Activated effector memory CD4-positive, alpha-beta T cell treated with Interleukin-2 at 50 U/mL for 16 hours (primary cell): ENCODE data around the gene SERGEF.

Experiments used
- DNase-seq: peaks from one replicate; pipeline ENCODE4 v3.0.0-alpha.2; 2020

Gene SERGEF

DNA sequence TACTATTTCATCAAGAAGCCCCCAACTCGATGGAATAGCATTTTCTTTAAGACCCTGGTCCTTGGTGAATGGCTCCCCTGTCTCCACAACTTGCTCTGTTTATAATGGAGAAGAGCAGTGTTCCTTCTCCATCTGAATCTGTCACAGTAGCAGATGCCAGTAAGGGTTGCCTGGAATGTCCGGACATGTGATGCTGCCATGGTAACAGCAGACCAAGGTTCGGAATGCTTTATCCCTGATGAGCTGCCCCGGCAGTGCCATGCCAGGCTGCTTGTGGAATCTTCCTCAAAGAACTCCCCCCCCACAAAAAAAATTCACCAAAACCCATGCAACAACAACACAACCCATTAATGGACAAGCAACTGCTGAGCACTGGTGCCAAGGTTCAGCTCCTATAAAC, 205.8 kb downstream of the SERGEF start:
- DNase-seq: no peak

GRCh38 chr11:17805873-17806272, 207.0 kb downstream of the SERGEF start:
- DNase-seq: no peak

DNA sequence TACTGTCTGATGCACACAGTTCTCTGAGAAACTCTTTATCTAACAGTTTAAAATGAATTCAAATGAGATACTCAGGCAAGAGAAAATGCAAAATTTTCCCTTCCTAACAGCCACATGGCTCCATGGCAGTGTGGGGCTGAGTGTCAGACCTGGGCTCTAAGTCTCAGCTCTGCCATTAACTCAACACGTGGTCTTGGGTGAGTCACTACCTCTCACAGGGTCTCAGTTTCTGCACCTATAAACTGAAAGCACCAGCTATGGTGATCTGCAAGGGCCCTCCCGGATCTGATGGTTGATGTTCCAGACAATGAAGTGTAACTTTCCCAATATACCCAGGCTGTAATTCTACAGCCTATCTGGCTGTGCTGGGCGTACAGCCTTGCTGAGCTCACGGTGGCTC, 207.8 kb downstream of the SERGEF start:
- DNase-seq: no peak

- no peak for DNase-seq
These were observed 209.0 kb downstream of the SERGEF start for GRCh38 chr11:17803754-17804334.

DNA sequence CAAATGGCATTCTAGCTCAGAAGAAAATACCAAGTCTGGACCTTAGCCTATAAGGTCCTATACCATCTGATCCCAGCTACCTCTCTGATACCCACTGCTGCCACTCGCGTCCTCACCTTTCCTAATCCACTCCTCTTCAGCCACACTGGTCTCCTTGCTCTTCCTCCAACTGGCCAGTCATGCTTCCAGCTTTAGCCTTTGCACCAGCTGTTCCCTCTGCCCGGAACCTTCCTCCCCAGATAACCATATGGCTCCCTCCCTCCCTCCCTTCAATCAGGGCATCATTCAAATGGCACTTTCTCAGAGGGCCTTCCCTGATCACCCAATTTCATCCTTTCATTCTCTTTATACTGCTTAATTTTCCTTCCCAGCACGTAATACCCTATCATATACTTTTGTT, 210.4 kb downstream of the SERGEF start:
- DNase-seq: no peak

- DNase-seq: no peak
These were observed 211.7 kb downstream of the SERGEF start for GRCh38 chr11:17801166-17801565.

DNA sequence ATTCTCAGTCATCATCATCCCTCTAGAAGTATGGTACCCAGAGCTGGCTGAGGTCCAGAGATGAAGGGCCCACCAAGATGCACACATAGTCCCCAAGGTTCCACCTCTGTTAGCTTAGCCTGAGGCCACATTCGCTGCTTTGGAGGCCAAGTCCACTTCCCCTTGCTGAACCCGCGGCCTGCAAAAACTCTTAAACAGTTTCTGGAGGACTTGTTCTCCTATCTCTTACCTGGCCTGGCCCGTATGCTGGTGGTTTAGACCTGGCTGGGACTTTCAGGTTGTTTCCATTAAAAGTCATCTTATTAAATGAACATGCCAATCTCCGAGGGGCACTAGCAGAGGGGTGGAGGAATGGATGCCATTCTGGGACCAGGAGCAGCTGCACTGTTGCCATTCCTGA, 213.7 kb downstream of the SERGEF start:
- DNase-seq: no peak

DNA sequence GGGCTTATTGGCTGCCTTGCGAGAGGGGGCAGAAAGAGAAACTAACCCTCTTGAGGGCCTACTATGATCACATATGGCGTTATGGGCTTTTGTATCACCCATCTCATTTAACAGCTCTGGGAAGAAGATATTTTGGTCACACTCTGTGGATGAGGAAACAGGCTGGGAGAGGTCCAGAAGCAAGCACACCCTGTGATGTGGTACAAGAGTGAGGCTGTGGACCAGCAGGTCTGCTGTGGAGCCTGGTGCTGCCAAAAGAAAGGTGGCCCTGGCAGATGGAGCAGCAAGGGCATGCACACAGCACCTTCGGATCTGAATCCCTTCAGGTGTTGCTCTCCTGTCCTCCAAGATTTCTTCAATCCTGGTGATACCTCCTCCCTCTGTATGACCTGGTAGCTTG, 214.1 kb downstream of the SERGEF start:
- DNase-seq: no peak

DNA sequence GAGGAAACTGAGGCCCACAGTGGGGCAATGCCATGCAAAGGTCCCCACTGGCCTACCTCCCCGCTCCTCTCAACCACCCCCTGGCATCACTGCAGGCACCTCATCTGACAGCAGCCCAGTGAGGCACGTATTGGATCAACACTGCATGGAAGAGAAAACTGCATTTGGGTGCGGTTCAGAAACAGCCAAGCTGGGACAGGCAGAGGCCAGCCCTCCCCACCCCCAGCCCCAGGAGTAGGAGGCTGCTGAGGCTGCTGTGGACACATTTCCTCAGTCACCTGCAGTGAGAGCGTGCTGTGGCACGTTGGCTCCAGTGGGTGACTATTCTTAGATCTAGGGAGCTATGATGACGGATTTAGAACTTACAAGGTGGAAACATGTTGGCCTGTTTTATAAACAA, 214.6 kb downstream of the SERGEF start:
- no peak for DNase-seq

GRCh38 chr11:17796154-17796553, 216.7 kb downstream of the SERGEF start:
- no peak for DNase-seq

DNA sequence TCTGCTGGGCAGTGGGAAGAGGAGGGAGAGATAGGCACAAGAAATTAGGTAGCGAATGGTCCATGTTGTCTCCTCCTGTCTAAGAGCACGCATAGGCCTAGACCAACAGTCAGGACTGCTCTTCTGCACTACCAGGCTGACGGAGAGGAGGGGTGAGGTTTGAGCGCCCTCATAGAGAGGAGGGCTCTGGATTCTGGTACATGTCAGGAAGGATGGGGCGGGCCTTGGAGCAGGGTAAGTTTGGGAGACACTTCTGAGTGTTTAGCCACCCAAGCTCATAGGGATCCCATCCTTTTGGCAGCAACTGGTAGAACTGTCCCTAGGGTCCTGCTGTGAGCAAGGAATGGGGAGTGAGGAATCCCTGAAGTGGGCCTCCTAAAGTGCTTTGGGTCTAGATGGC, 217.9 kb downstream of the SERGEF start:
- DNase-seq: no peak

- DNase-seq: no peak
These were observed 219.1 kb downstream of the SERGEF start for GRCh38 chr11:17793642-17794170.

GRCh38 chr11:17792161-17792560, 220.7 kb downstream of the SERGEF start:
- no peak for DNase-seq

GRCh38 chr11:17791144-17791543, 221.7 kb downstream of the SERGEF start:
- no peak for DNase-seq

DNA sequence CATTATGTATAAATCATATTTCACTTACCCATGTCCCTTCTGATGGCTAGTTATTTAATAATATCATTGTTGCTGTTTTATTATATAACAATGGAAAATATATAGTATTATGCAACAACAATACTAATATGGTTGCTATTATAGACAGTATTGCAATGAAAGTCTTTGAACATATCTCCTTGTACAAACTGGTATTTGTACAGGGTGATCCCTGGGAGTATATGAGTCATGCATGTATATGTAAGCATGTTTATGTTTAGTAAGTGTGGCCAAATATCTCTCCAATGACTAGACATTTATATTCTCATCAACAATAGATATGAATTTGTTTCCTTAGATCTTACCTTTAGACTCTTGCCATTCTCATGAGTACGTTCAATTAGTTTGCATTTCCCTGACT, 222.4 kb downstream of the SERGEF start:
- DNase-seq: no peak

GRCh38 chr11:17788084-17788483, 224.8 kb downstream of the SERGEF start:
- no peak for DNase-seq

DNA sequence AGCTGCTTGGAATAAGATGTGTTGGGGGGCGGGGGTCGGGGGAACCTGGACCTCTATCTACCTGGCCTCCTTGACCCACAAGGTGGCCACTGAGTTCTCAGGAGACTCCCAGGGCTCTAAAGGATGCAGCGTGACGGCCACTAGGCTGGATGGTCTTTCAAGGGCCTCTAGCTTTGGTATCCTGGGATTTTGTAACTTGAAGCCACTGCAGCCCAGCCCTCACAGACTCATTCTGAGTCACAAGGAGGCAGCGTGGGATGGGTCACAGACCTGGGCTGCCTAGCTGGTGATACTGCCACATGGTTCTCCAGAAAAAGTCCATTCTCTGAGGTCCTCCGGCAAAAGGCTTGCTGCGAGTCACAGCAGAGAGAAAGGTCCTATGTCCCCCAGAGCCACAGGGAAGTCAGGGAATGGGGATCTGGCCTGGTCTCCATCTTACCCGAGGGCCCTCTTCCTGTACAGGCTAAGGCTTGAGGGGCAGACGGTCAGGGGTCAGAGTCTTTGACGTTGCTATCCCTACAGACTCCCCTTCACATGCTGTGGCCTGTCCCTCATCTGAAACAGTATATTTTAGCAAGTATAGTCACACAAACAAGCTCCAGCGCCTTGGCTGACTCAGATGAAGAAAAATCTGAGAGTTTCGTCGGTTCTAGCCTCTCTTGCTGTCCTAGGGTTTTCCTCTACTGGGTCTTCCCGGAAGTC, 225.9 kb downstream of the SERGEF start:
- no peak for DNase-seq

DNA sequence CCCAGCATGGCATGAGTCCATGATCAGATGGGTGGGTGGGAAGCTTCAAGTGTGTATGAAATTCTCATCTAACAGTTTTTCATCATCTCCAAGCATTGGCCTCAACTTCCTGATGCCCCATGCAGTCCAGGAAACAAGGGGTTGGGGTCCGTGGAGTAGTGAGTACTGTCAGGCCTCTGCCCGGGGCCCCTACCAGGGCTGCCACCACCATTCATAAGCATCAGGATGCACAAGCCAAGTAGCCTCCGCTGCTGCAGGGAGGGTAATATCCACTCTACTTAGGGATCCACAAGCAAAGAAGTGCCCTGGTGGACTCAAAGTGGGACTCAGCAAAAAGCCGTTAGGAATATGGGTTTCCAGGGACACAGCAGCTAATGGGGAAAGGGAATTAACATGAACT, 229.0 kb downstream of the SERGEF start:
- no peak for DNase-seq

- no peak for DNase-seq
These were observed 230.1 kb downstream of the SERGEF start for GRCh38 chr11:17782603-17783337.

- DNase-seq: no peak
These were observed 230.7 kb downstream of the SERGEF start for GRCh38 chr11:17782145-17782544.

- DNase-seq: no peak
These were observed 231.2 kb downstream of the SERGEF start for GRCh38 chr11:17781626-17782025.

- no peak for DNase-seq
These were observed 231.6 kb downstream of the SERGEF start for GRCh38 chr11:17781221-17781620.

DNA sequence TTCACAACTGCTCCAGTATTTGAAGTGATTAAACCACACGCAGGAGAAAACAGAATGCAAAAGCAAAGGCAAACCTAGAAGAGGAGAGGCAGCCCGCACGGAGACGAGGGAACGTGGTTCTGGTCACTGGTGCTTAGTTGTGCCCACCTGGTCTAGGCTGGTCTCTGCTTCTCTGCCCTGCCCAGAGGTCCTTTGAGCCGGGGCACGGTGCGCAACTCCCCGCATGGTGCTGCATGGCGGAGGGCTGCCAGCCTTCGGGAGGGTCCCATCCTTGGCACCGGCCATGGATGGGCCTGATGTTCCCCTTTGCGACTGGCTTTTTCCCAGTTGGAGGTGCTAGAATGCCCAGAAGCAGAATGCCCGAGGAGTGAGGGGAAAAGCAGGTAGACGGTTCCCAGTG, 232.2 kb downstream of the SERGEF start:
- no peak for DNase-seq
